Right atrium auricular region (tissue), 2 donors: ENCODE data around the gene IL31RA. TPM values are rescaled to one million over a fixed set of nuclear protein-coding genes. Genes with fewer than 3 reads are reported as not detected.

Source experiments
- DNase-seq: peaks from one replicate; pipeline ENCODE4 v3.0.0-alpha.2; 2019; ENCODE audit warnings: low spot score
- H3K27ac ChIP-seq, 2 donors: fragments of 200-600 bp; sonication (generic); 1 replicate in 1 of 2; 2 replicates in 1 of 2; pipeline ENCODE4 v1.5.1; 2016 to 2019
- H3K27me3 ChIP-seq, 2 donors: fragments of 200-600 bp; sonication (generic); one replicate each; pipeline versions ENCODE4 v1.5.1 to v1.6.0; 2017 to 2019
- H3K36me3 ChIP-seq: fragments of 200-600 bp; sonication (generic); one replicate; pipeline ENCODE4 v1.5.1; 2016
- H3K4me1 ChIP-seq, 2 donors: fragments of 200-600 bp; sonication (generic); one replicate each; pipeline versions ENCODE4 v1.5.1 to v1.6.0; 2017 to 2019
- H3K4me3 ChIP-seq, 2 donors: fragments of 200-600 bp; sonication (generic); 1 replicate in 1 of 2; 2 replicates in 1 of 2; pipeline ENCODE4 v1.5.1; 2017 to 2019; ENCODE audit warnings: mild to moderate bottlenecking in 1 of 2, moderate library complexity in 1 of 2
- H3K9me3 ChIP-seq, 2 donors: fragments of 200-600 bp; sonication (generic); one replicate each; pipeline ENCODE4 v1.5.1; 2019
- total RNA-seq, 2 donors: library from RNA; depleted of rRNA; stranded (reverse); fragments of >200 nt; gene quantifications; one replicate each; pipeline ENCODE4 v1.1.0, GENCODE V29; 2016
- TF ChIP-seq, protein P1 (sequence below), 2 donors: fragments of 200-600 bp; sonication (generic); IDR thresholded peaks; one replicate each; pipeline ENCODE4 v1.5.1; 2019; ENCODE audit warnings: antibody characterized with exemption in 2 of 2

The IL31RA gene
- total RNA-seq, 2 donors from 2014 or later = 0.16 TPM; not detected in 1

DNA sequence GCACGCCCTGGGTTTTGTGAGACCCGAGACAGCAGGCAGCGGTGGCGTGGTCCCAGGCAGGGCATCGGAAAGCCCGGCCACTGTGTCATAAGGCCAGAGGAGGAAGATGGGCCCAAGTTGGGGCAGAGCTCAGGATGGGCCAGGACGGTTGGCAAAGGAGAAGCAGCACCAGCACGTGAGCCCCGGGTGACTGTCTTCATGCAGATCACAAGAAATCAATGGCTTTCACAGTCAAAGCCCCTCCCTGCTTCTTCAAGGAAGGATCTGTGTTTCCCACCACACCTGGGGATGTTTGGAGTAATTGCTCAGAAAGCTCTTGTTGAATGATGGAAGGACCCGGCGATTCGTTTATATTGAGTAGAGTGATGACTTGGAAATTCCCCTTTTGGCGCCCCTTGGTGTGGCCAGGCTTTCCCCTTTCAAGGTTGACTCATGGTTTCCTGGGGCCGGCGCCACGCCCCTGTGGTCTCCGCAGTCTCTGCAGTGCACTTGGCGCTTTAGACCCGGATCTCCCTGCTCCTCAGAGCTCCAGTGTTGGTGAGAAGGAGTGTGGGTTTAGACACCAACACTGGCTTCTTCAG is 52.1 kb downstream of the IL31RA start:
- Histone ChIP-seq H3K27me3 (no peaks in the 10 kb centered on the region), H3K4me1 (no peaks in the 10 kb centered on the region), H3K27ac (no peak overlapping the region), H3K4me3 (no peak overlapping the region), H3K9me3 (no peaks in the 10 kb centered on the region), H3K36me3 (no peaks in the 10 kb centered on the region)
- no peak for DNase-seq
- TF ChIP-seq, protein P1, sequence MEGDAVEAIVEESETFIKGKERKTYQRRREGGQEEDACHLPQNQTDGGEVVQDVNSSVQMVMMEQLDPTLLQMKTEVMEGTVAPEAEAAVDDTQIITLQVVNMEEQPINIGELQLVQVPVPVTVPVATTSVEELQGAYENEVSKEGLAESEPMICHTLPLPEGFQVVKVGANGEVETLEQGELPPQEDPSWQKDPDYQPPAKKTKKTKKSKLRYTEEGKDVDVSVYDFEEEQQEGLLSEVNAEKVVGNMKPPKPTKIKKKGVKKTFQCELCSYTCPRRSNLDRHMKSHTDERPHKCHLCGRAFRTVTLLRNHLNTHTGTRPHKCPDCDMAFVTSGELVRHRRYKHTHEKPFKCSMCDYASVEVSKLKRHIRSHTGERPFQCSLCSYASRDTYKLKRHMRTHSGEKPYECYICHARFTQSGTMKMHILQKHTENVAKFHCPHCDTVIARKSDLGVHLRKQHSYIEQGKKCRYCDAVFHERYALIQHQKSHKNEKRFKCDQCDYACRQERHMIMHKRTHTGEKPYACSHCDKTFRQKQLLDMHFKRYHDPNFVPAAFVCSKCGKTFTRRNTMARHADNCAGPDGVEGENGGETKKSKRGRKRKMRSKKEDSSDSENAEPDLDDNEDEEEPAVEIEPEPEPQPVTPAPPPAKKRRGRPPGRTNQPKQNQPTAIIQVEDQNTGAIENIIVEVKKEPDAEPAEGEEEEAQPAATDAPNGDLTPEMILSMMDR (IDR thresholded peaks at IDR 0.05) = no peak

- no peak for DNase-seq
Measured at GRCh38 chr5:55904152-55904551, 53.0 kb downstream of the IL31RA start.

DNA sequence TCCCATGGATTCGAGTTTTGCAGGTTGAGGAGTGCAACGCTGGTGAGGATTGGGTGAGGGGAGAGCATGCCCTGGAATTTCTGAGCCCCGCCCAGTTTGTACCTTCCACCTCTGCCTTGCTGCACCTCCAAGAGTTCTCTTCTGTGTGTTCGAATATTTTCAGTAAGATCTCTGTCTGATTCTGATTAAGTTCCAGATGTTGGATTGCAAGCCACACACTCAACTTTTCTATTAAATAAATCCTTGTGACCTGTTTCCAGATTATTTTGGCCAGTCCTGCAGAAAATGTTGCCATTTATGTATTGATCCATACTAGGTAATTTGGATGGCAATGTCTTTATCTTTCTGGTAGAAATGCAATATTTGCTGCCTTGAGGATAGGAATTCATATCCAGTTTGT is 54.1 kb downstream of the IL31RA start:
- DNase-seq = no peak
- Histone ChIP-seq H3K4me1 (no peaks in the 10 kb centered on the region), H3K27me3 (no peaks in the 10 kb centered on the region), H3K27ac (no peak overlapping the region), H3K9me3 (no peaks in the 10 kb centered on the region), H3K36me3 (no peaks in the 10 kb centered on the region), H3K4me3 (no peak overlapping the region)
- TF ChIP-seq, protein P1 (IDR thresholded peaks at IDR 0.05) = no peak

More at GRCh38 chr5:55904152-55904551, 53.0 kb downstream of the IL31RA start:
- Histone ChIP-seq H3K9me3 (no peaks in the 10 kb centered on the region), H3K4me1 (no peaks in the 10 kb centered on the region), H3K27me3 (no peaks in the 10 kb centered on the region), H3K36me3 (no peaks in the 10 kb centered on the region), H3K4me3 (no peak overlapping the region), H3K27ac (no peak overlapping the region)
- TF ChIP-seq, protein P1 (IDR thresholded peaks at IDR 0.05) = no peak

DNA sequence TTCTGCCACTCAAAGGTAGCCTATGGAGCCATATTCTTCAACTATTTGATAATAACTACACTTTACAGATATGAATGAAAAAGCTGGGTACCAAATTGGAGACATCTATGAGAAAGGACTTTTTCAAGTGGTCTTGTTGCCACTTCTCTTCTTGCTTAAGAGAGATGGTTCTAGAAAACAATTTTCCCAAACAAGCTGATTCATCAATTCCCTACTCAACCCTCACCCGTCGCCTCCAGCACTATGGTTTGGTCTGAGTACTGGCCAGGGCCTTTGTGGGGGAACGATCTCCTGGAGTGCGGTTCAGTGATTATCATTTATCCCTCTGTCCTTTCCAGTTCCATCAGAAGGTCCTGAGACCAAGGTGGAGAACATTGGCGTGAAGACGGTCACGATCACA is 56.8 kb downstream of the IL31RA start:
- DNase-seq = no peak
- Histone ChIP-seq H3K27me3 (no peaks in the 10 kb centered on the region), H3K36me3 (no peaks in the 10 kb centered on the region), H3K4me3 (no peak overlapping the region), H3K4me1 (no peaks in the 10 kb centered on the region), H3K9me3 (no peaks in the 10 kb centered on the region), H3K27ac (no peak overlapping the region)
- TF ChIP-seq, protein P1 (IDR thresholded peaks at IDR 0.05) = no peak

DNA sequence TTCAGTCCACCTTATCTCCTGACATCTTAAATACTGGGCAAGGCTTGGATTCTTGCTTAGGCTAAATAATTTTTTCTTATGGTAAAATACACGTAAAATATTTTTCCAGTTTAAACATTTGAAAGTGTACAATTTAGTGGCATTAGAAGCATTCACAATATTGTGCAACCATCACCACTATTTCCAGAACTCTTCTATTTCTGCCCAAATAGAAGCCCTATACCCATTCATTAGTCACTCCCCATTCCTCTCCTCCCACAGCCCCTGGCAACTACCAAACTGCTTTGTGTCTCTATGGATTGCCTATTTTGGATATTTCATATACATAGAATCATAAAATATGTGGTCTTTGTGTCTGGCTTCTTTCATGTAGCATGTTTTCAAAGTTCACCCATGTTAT is 57.6 kb downstream of the IL31RA start:
- no peak for DNase-seq
- TF ChIP-seq, protein P1 (IDR thresholded peaks at IDR 0.05) = no peak
- Histone ChIP-seq H3K27me3 (no peaks in the 10 kb centered on the region), H3K36me3 (no peaks in the 10 kb centered on the region), H3K27ac (no peak overlapping the region), H3K9me3 (no peaks in the 10 kb centered on the region), H3K4me3 (no peak overlapping the region), H3K4me1 (no peaks in the 10 kb centered on the region)
